GM21526 (cell line): ENCODE results near the gene NPAS2.

ENCODE experiments used
- ATAC-seq: cut with Tn5 transposase; IDR thresholded peaks from one replicate; pipeline ENCODE4 v1.9.1; 2021; ENCODE audit warnings: moderate library complexity; ENCODE audit not compliant: unreplicated experiment, low FRiP score

The NPAS2 gene, protein sequence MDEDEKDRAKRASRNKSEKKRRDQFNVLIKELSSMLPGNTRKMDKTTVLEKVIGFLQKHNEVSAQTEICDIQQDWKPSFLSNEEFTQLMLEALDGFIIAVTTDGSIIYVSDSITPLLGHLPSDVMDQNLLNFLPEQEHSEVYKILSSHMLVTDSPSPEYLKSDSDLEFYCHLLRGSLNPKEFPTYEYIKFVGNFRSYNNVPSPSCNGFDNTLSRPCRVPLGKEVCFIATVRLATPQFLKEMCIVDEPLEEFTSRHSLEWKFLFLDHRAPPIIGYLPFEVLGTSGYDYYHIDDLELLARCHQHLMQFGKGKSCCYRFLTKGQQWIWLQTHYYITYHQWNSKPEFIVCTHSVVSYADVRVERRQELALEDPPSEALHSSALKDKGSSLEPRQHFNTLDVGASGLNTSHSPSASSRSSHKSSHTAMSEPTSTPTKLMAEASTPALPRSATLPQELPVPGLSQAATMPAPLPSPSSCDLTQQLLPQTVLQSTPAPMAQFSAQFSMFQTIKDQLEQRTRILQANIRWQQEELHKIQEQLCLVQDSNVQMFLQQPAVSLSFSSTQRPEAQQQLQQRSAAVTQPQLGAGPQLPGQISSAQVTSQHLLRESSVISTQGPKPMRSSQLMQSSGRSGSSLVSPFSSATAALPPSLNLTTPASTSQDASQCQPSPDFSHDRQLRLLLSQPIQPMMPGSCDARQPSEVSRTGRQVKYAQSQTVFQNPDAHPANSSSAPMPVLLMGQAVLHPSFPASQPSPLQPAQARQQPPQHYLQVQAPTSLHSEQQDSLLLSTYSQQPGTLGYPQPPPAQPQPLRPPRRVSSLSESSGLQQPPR

DNA sequence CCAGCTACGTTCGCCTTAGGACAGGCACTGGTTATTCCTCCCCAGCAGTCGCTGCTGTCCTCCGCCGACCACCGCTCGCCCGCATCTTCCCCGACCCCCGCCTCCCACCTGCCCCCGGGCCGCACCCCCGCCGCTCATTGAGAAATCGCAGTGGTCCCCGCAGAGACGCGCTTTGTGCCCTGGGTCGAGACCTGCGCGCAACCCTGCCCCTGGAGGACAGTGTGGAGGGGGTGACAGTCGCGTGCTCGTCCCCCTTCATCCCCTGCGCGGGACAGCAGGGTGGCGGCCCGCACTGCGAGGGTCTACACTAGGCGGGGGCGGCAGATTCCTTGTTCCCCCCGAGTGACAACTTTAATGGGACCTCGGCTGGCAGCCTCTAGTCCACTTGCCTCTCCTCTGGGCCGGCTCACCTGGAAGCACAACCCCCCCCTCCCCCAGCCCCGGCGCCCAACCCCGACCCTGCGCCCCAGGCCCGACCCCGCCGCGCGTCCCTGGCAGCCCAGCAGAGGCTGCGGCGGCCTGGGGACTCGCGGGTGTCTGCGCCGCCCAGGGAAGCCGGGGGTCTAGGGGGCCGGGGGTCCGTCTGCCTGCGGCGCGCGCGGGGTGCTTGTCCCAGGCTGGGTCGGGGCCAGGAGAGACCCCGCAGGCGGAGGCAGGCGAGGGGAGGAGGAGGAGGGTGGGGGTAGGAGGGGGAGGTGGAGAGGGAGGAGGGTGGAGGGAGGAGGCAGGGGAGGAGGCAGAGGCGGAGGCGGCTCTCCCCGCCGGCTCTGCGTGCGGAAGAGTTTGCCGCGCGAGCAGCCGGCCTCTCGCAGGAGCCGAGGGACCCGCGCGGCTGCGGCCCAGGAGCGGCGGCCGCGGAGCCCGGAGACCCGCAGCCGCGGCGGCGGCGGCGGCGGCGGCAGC, at the start of gene NPAS2:
Gene NPAS2 (plus strand): TSS at position 770 of the 903 bp plus-strand sequence. CDS start 84,616 bp downstream, outside the sequence.
- no peak for ATAC-seq

- no peak for ATAC-seq
These were observed 48.8 kb upstream of the NPAS2 start for GRCh38 chr2:100771125-100771524.

- no peak for ATAC-seq
These were observed 46.4 kb upstream of the NPAS2 start for GRCh38 chr2:100773538-100773937.

GRCh38 chr2:100776445-100776844, 43.5 kb upstream of the NPAS2 start:
- no peak for ATAC-seq

GRCh38 chr2:100778637-100779450, 41.1 kb upstream of the NPAS2 start:
- no peak for ATAC-seq

- no peak for ATAC-seq
These were observed 40.1 kb upstream of the NPAS2 start for GRCh38 chr2:100779908-100780202.

- ATAC-seq: no peak
These were observed 39.5 kb upstream of the NPAS2 start for GRCh38 chr2:100780203-100781008.

DNA sequence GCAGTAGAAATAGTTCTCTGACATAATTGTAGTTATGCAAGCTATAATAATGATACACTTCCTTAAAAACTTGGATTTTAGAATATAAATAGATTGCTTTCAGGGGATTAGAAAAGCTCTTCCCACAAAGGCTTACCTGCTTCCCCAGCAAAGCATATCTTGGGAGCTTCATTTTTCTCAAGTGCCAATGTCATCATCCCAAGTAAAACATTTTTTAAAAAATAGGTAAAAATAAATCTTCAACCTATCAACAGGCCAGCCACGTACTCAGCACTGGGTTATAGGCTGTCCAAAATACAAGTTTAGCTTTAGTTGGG, 39.0 kb upstream of the NPAS2 start:
- no peak for ATAC-seq

- no peak for ATAC-seq
These were observed 38.2 kb upstream of the NPAS2 start for GRCh38 chr2:100781523-100782379.

DNA sequence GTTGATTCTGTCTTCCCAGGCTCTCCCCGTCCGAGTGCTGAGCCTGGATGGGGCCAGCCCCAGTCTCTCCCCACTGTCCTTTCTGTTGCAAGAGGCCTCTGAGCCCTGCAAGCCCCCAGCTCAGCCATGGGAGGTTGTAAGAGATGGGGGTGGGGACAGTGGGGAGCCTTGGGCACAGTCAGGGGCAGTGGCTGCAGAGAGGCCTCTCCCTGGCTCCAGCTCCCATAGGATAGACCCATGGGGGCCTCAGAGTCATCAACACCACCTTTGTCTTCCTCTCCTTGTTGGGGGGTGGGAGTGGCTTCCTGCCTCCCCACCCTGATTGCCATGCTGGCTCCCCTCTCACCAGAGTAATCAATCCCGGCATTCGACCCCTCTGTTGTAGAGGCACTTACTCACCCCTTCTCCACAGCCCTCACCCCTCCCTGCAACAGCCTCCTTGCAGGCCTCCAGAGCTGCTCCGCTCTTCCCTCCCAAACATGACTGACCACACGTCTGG, 37.5 kb upstream of the NPAS2 start:
- ATAC-seq: no peak

GRCh38 chr2:100783987-100784386, 36.0 kb upstream of the NPAS2 start:
- ATAC-seq: no peak

- ATAC-seq: no peak
These were observed 35.3 kb upstream of the NPAS2 start for GRCh38 chr2:100784681-100785080.

DNA sequence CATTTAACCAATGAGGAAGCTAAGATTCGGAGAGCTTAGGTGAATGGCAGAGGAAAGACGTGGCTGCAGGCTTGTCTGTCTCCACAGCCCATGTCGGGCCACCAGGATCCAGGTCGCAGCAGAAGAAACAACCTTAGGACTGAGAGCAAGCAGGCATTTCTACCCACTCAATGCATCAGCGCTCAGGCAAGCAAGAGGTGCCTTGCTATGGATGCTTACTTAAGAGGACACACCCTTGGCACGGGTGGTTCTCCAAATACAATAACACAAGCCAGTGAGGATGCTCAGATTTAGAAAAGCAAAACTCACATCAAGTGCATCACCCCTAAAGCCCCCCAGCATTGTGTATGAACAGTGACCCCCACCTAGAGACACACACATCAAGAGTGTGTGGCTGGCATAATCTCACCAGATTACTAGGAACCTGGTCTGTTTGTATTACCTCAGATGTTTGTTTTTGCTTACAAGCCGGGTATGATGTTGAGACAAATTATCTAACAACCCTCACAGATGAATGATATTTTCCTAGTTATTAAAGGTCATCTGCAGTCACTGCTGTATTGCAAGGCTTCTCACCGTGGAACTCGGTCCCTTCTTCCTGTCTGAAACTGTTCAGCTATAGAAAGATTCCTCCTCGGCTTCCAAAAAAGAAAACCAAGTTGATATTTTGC, 34.2 kb upstream of the NPAS2 start:
- ATAC-seq: no peak

- no peak for ATAC-seq
These were observed 33.7 kb upstream of the NPAS2 start for GRCh38 chr2:100786297-100786658.

GRCh38 chr2:100786985-100787384, 33.0 kb upstream of the NPAS2 start:
- ATAC-seq: no peak

DNA sequence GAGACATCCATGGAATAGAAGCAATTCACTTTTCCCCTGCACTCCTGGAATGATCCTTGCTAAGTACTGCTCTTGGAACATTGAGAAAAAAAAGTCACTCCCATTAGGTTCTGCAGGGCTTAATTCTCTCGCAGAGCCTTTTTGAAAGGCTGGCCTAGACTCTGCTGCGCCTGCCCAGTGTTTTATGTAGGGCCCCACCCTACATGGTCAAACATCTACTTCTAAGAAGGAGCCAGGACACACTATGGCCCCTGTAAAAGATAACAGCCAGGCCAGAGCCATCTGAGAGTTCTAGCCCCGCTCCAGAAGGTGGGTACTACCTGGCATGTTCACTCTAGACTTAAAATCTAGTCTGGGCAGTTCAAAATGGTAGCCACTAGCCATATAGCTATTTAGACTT, 30.6 kb upstream of the NPAS2 start:
- no peak for ATAC-seq

- no peak for ATAC-seq
These were observed 28.5 kb upstream of the NPAS2 start for GRCh38 chr2:100791294-100791935.
